Activated CD4-positive, alpha-beta T cell treated with anti-CD3 and anti-CD28 coated beads for 36 hours (primary cell): Measurements from ENCODE around the gene ADD3. TPM values are rescaled to one million over a fixed set of nuclear protein-coding genes. Genes with fewer than 3 reads are reported as not detected.
A peak's percentile ranks its signal among the peaks of the same experiment; 100 is the strongest.
"Not testable (repeated sequence)": the region's sequence is repeated elsewhere in the genome, so short reads cannot be mapped to it uniquely, and the experiment has no call there.

ENCODE experiments used
- ATAC-seq: fragments of 200-7000 bp; cut with Tn5 transposase; one replicate; pipeline ENCODE4 v1.10.0; 2021; ENCODE audit warnings: mild to moderate bottlenecking, moderate library complexity
- CTCF ChIA-PET: fragments of 350-600 bp; sonication (Branson Sonifier 250); formaldehyde crosslinking; loops from one replicate; lab custom pipeline; 2021; ENCODE audit warnings: antibody characterized with exemption; lab: Charles Lee
- POLR2A ChIA-PET: fragments of 350-600 bp; sonication (Branson Sonifier 250); formaldehyde crosslinking; loops from one replicate; lab custom pipeline; 2021; ENCODE audit warnings: antibody characterized with exemption, inconsistent platforms; lab: Charles Lee
- DNase-seq: peaks from one replicate; pipeline ENCODE4 v3.0.0-alpha.2; 2020
- H3K27ac Mint-ChIP-seq: one replicate; pipeline ENCODE4 v1.8.0; 2021; ENCODE audit warnings: mixed read lengths
- H3K27me3 Mint-ChIP-seq: one replicate; pipeline ENCODE4 v1.8.0; 2021; ENCODE audit warnings: mixed read lengths
- H3K36me3 Mint-ChIP-seq: one replicate; pipeline ENCODE4 v1.8.0; 2021; ENCODE audit warnings: low read depth, mixed read lengths
- H3K4me1 Mint-ChIP-seq: one replicate; pipeline ENCODE4 v1.8.0; 2021; ENCODE audit warnings: mixed read lengths
- H3K4me3 Mint-ChIP-seq: one replicate; pipeline ENCODE4 v1.8.0; 2021; ENCODE audit warnings: mild to moderate bottlenecking, moderate library complexity, mixed read lengths
- H3K9me3 Mint-ChIP-seq: one replicate; pipeline ENCODE4 v1.8.0; 2021; ENCODE audit warnings: low read depth, mixed read lengths
- intact Hi-C, 2 experiments: fragments of 100-400 bp; cut with DNase I in 1 of 2; cut with micrococcal nuclease in 1 of 2; formaldehyde crosslinking; loops; one replicate each; pipeline versions ENCODE4 v1.14.2 to v1.15.1; 2022 to 2024; cut with DNase I, micrococcal nuclease
- total RNA-seq, 2 experiments: library from RNA; stranded (reverse); gene quantifications; one replicate each; pipeline ENCODE4 v1.2.3, GENCODE V29; 2021

The ADD3 gene
- total RNA-seq, 2 experiments from 2014 or later: 72.5 to 101 TPM

- CTCF ChIA-PET: interaction anchor here (0.6 to 1.0 kb wide), 3 partner anchors 86 to 359 kb away, joined by 3 read pairs; no protein-coding TSS in a partner anchor
- Mint-ChIP-seq H3K4me1 (peaks cover 23% of the 10 kb centered on the region), H3K4me3 (no peak overlapping the region), H3K9me3 (no peaks in the 10 kb centered on the region), H3K36me3 (peaks cover 20% of the 10 kb centered on the region), H3K27me3 (no peaks in the 10 kb centered on the region), H3K27ac (no peak overlapping the region)
- DNase-seq: no peak
- POLR2A ChIA-PET: no interaction called here
- ATAC-seq: peak; percentile 47
- intact Hi-C loops: loop anchor here (1.0 to 5.0 kb wide), 3 partner anchors 157 to 432 kb away; partner anchors contain the start of genes DUSP5 (in 1 of the 2) and SMC3 (in 1 of the 2)
These were observed 127.1 kb downstream of the ADD3 start for GRCh38 chr10:110134917-110135316.

GRCh38 chr10:110135836-110136235, 128.1 kb downstream of the ADD3 start:
- H3K9me3 Mint-ChIP-seq, H3K27ac Mint-ChIP-seq, DNase-seq, ATAC-seq, H3K4me3 Mint-ChIP-seq, POLR2A ChIA-PET, H3K27me3 Mint-ChIP-seq: not testable (repeated sequence)
- Mint-ChIP-seq H3K36me3 (peaks cover 16% of the 10 kb centered on the region), H3K4me1 (peaks cover 23% of the 10 kb centered on the region)
- intact Hi-C loops: loop anchor here (2.0 to 5.0 kb wide), 5 partner anchors 55 to 431 kb away; partner anchors contain the start of genes DUSP5 (in 1 of the 2), SMC3 (in 1 of the 2) and SMNDC1 (in 1 of the 2)
- CTCF ChIA-PET: interaction anchor here (0.6 to 1.1 kb wide), 6 partner anchors 70 to 150 kb away, joined by 3 to 12 read pairs (median 4); no protein-coding TSS in a partner anchor

GRCh38 chr10:110137142-110137545, 129.4 kb downstream of the ADD3 start:
- H3K36me3 Mint-ChIP-seq: peaks cover 7% of the 10 kb centered on the region
- intact Hi-C loops: loop anchor here (1.0 to 5.0 kb wide), 10 partner anchors 56 to 430 kb away; partner anchors contain the start of genes SMNDC1 (in 2 of the 2), DUSP5 (in 1 of the 2) and SMC3 (in 1 of the 2)
- ATAC-seq (peak; percentile 78), DNase-seq (no peak)
- no peak overlapping the region for H3K4me3 Mint-ChIP-seq
- peaks cover 34% of the 10 kb centered on the region for H3K4me1 Mint-ChIP-seq
- ChIA-PET CTCF (interaction anchor here (0.8 to 3.1 kb wide), 38 partner anchors 11 to 253 kb away, joined by 3 to 52 read pairs (median 6); partner anchors contain the start of genes MXI1 and SMNDC1), POLR2A (interaction anchor here (0.6 to 1.2 kb wide), 2 partner anchors 71 to 253 kb away, joined by 4 to 9 read pairs; no protein-coding TSS in a partner anchor)
- H3K27me3 Mint-ChIP-seq: no peaks in the 10 kb centered on the region
- H3K9me3 Mint-ChIP-seq: no peaks in the 10 kb centered on the region
- peak overlapping the region; percentile 7 for H3K27ac Mint-ChIP-seq

- no peak overlapping the region for H3K4me3 Mint-ChIP-seq
- intact Hi-C loops: loop anchor here (1.0 to 5.0 kb wide), 6 partner anchors 72 to 429 kb away; partner anchors contain the start of genes DUSP5 (in 1 of the 2) and SMC3 (in 1 of the 2)
These were observed 130.5 kb downstream of the ADD3 start for GRCh38 chr10:110138197-110138812.

GRCh38 chr10:110141185-110141584, 133.4 kb downstream of the ADD3 start:
- Mint-ChIP-seq H3K4me1 (peaks cover 34% of the 10 kb centered on the region), H3K9me3 (no peaks in the 10 kb centered on the region), H3K27ac (peak overlapping the region; percentile 71), H3K4me3 (no peak overlapping the region), H3K36me3 (no peaks in the 10 kb centered on the region), H3K27me3 (no peaks in the 10 kb centered on the region)
- ChIA-PET POLR2A (interaction anchor here (0.6 kb wide), 3 partner anchors 78 to 219 kb away, joined by 3 to 7 read pairs (median 3); no protein-coding TSS in a partner anchor), CTCF (interaction anchor here (0.6 to 2.0 kb wide), 15 partner anchors 11 to 257 kb away, joined by 3 to 8 read pairs (median 4); partner anchors contain the start of gene SMNDC1)
- intact Hi-C loops: no loop called here
- ATAC-seq (peak; percentile 47), DNase-seq (no peak)

More at GRCh38 chr10:110138197-110138812, 130.5 kb downstream of the ADD3 start:
- POLR2A ChIA-PET: interaction anchor here (0.7 to 1.2 kb wide), 2 partner anchors 73 to 254 kb away, joined by 3 to 9 read pairs; no protein-coding TSS in a partner anchor
- CTCF ChIA-PET: interaction anchor here (0.6 to 3.1 kb wide), 57 partner anchors 9 to 666 kb away, joined by 3 to 52 read pairs (median 5); partner anchors contain the start of genes MXI1 and SMNDC1
- no peaks in the 10 kb centered on the region for H3K27me3 Mint-ChIP-seq
- ATAC-seq (peak; percentile 37), DNase-seq (no peak)
- no peaks in the 10 kb centered on the region for H3K9me3 Mint-ChIP-seq
- no peak overlapping the region for H3K27ac Mint-ChIP-seq
- peaks cover under 1% of the 10 kb centered on the region for H3K36me3 Mint-ChIP-seq
- H3K4me1 Mint-ChIP-seq: peaks cover 42% of the 10 kb centered on the region

GRCh38 chr10:110141871-110142635, 134.3 kb downstream of the ADD3 start:
- DNase-seq (no peak), ATAC-seq (no peak)
- no peaks in the 10 kb centered on the region for H3K9me3 Mint-ChIP-seq
- ChIA-PET POLR2A (no interaction called here), CTCF (interaction anchor here (0.5 to 1.7 kb wide), 9 partner anchors 11 to 138 kb away, joined by 3 to 7 read pairs (median 4); no protein-coding TSS in a partner anchor)
- peaks cover 32% of the 10 kb centered on the region for H3K4me1 Mint-ChIP-seq
- no peak overlapping the region for H3K4me3 Mint-ChIP-seq
- no peaks in the 10 kb centered on the region for H3K27me3 Mint-ChIP-seq
- intact Hi-C loops: no loop called here
- no peak overlapping the region for H3K27ac Mint-ChIP-seq
- no peaks in the 10 kb centered on the region for H3K36me3 Mint-ChIP-seq

GRCh38 chr10:110142965-110143364, 135.2 kb downstream of the ADD3 start:
- CTCF ChIA-PET: interaction anchor here (0.5 to 1.3 kb wide), 3 partner anchors 17 to 162 kb away, joined by 3 to 4 read pairs (median 3); partner anchors contain the start of gene SMNDC1
- ATAC-seq (no peak), DNase-seq (no peak)
- Mint-ChIP-seq H3K9me3 (no peaks in the 10 kb centered on the region), H3K27me3 (peaks cover 2% of the 10 kb centered on the region), H3K27ac (no peak overlapping the region), H3K4me1 (peaks cover 25% of the 10 kb centered on the region), H3K36me3 (no peaks in the 10 kb centered on the region), H3K4me3 (no peak overlapping the region)
- intact Hi-C loops: no loop called here
- POLR2A ChIA-PET: no interaction called here

- H3K9me3 Mint-ChIP-seq: no peaks in the 10 kb centered on the region
- peaks cover 6% of the 10 kb centered on the region for H3K27me3 Mint-ChIP-seq
- peaks cover 23% of the 10 kb centered on the region for H3K4me1 Mint-ChIP-seq
- intact Hi-C loops: no loop called here
- ATAC-seq (no peak), DNase-seq (no peak)
- no peak overlapping the region for H3K4me3 Mint-ChIP-seq
- no peaks in the 10 kb centered on the region for H3K36me3 Mint-ChIP-seq
- CTCF ChIA-PET: interaction anchor here (1.2 to 1.4 kb wide), 3 partner anchors 12 to 134 kb away, joined by 4 to 5 read pairs (median 5); no protein-coding TSS in a partner anchor
- POLR2A ChIA-PET: no interaction called here
- no peak overlapping the region for H3K27ac Mint-ChIP-seq
These were observed 136.7 kb downstream of the ADD3 start for GRCh38 chr10:110144507-110144906.

- H3K27me3 Mint-ChIP-seq: peaks cover 18% of the 10 kb centered on the region
- peak; percentile 57 for ATAC-seq
- peaks cover 8% of the 10 kb centered on the region for H3K4me1 Mint-ChIP-seq
- intact Hi-C loops: no loop called here
- H3K27ac Mint-ChIP-seq: no peak overlapping the region
- no peak overlapping the region for H3K4me3 Mint-ChIP-seq
- ChIA-PET POLR2A (no interaction called here), CTCF (interaction anchor here (1.1 to 2.7 kb wide), 5 partner anchors 10 to 170 kb away, joined by 4 to 11 read pairs (median 4); partner anchors contain the start of gene MXI1)
- DNase-seq: no peak
- no peaks in the 10 kb centered on the region for H3K9me3 Mint-ChIP-seq
- no peaks in the 10 kb centered on the region for H3K36me3 Mint-ChIP-seq
These were observed 140.2 kb downstream of the ADD3 start for GRCh38 chr10:110147961-110148360.

GRCh38 chr10:110149259-110149658, 141.5 kb downstream of the ADD3 start:
- Mint-ChIP-seq H3K9me3 (no peaks in the 10 kb centered on the region), H3K4me1 (peaks cover 3% of the 10 kb centered on the region), H3K4me3 (no peak overlapping the region), H3K27me3 (peaks cover 31% of the 10 kb centered on the region), H3K36me3 (no peaks in the 10 kb centered on the region), H3K27ac (no peak overlapping the region)
- ChIA-PET CTCF (interaction anchor here (0.5 to 2.7 kb wide), 4 partner anchors 11 to 387 kb away, joined by 3 to 11 read pairs (median 3); no protein-coding TSS in a partner anchor), POLR2A (no interaction called here)
- ATAC-seq (no peak), DNase-seq (no peak)
- intact Hi-C loops: no loop called here
